Activated CD8-positive, alpha-beta memory T cell treated with anti-CD3 and anti-CD28 coated beads, Interleukin-2, amount 50 U/mL, for 48 hours (primary cell): ENCODE data around the gene PVALB.
"Not testable (repeated sequence)": the region's sequence is repeated elsewhere in the genome, so short reads cannot be mapped to it uniquely, and the experiment has no call there.

Experiments
- DNase-seq: peaks from one replicate; pipeline ENCODE4 v3.0.0-alpha.2; 2020

PVALB gene

DNA sequence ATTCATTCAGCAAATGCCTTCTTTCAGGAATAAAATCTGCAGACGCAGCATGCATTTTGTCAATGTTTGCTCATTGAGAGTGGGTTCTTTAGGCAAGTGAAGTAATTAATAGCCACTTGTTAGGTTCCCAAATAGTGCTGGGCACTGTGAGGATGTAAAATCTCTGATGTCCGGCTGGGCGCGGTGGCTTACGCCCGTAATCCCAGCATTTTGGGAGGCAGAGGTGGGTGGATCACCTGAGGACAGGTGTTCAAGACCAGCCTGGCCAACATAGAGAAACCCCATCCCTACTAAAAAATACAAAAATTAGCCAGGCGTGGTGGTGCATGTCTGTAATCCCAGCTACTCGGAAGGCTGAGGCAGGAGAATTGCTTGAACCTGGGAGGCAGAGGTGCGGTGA is 62.0 kb downstream of the PVALB start:
- not testable (repeated sequence) for DNase-seq

DNA sequence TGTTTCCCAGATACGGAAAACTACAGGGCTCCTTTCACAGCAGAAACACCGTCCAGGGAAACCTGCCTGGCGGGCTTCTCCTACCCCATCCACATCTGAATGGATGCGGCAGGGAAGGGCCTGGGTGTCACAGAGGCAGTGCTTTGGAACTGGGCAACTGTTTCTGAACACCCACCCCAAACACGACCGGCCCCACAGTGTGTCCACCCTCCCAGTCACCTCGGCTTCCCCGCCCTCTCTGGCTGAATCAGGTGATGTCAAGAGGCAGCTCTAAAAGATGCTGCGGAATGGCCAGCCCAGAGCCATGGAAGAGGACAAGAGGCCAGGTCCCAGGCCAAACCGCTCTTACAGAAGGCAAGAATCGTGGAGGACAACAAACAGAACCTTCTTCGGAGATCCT is 62.9 kb downstream of the PVALB start:
- no peak for DNase-seq

DNA sequence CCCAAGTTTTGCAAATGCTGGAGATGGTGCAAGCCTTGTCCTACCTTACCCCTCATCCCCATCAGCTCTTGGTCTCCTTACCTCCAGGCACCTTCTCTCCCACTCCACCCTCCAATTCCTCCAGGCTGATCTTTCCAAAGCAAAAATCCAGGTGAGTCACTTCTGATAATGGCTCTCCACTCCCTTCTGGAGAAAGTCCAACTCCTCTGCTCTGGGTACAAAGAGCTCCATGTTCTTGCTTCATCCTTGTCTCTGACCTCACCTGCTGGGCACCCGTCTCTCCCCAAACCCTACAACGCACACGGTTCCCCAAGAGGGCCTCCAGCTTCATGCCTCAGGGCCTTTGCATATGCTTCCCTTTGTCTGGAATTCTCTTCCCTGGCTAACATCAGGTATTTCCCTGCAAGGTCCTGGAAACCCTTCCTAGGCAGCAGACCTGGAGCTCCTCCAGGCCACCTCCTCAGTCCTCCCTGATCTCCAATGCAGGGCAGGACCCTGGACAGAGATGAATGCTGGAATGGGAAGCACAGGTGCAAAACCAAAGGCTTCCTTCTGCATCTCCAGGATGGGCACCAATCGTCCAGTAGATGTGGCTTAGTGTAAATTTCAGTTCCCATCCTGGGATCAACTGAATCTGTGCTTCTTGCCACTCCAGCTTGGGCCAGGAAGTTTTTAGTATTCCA is 63.6 kb downstream of the PVALB start:
- no peak for DNase-seq
